ENCODE measurements around the gene MAP4K3. TPM values are rescaled to one million over a fixed set of nuclear protein-coding genes. Genes with fewer than 3 reads are reported as not detected.

Gene MAP4K3
- total RNA-seq, 1 donor from 2014 or later = 63.6 TPM

DNA sequence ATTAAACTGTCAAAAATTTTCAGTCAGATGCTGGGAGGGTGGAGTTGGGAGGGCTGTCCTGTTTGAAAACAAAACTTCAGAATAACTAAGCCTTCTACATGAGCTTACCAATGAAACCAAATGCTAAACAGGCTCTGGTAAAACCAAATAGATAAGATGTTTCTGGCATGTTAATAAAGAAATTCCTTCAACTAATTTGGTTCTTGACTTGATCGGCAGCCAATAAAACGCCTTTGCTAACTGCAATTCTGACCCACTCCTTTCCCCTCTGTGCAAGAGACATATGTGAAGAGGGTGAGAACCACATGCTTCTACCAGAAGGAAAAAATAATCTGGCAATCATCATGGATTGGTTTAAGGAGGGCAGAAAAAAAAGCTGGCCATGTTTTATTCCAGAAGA, 20.9 kb downstream of the MAP4K3 start:
- TF ChIP-seq, protein P1, sequence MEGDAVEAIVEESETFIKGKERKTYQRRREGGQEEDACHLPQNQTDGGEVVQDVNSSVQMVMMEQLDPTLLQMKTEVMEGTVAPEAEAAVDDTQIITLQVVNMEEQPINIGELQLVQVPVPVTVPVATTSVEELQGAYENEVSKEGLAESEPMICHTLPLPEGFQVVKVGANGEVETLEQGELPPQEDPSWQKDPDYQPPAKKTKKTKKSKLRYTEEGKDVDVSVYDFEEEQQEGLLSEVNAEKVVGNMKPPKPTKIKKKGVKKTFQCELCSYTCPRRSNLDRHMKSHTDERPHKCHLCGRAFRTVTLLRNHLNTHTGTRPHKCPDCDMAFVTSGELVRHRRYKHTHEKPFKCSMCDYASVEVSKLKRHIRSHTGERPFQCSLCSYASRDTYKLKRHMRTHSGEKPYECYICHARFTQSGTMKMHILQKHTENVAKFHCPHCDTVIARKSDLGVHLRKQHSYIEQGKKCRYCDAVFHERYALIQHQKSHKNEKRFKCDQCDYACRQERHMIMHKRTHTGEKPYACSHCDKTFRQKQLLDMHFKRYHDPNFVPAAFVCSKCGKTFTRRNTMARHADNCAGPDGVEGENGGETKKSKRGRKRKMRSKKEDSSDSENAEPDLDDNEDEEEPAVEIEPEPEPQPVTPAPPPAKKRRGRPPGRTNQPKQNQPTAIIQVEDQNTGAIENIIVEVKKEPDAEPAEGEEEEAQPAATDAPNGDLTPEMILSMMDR (IDR thresholded peaks at IDR 0.05; ENCODE audit: unreplicated experiment) = no peak
- Mint-ChIP-seq H3K36me3 (ENCODE audit: insufficient read depth) (no peaks in the 10 kb centered on the region), H3K4me1 (ENCODE audit: low read depth) (peaks cover 15% of the 10 kb centered on the region), H3K9me3 (ENCODE audit: low read depth) (no peaks in the 10 kb centered on the region), H3K4me3 (ENCODE audit: low read depth) (no peak overlapping the region), H3K27ac (no peak overlapping the region), H3K27me3 (no peaks in the 10 kb centered on the region)
- no peak for DNase-seq (ENCODE audit: low spot score, unreplicated experiment)

DNA sequence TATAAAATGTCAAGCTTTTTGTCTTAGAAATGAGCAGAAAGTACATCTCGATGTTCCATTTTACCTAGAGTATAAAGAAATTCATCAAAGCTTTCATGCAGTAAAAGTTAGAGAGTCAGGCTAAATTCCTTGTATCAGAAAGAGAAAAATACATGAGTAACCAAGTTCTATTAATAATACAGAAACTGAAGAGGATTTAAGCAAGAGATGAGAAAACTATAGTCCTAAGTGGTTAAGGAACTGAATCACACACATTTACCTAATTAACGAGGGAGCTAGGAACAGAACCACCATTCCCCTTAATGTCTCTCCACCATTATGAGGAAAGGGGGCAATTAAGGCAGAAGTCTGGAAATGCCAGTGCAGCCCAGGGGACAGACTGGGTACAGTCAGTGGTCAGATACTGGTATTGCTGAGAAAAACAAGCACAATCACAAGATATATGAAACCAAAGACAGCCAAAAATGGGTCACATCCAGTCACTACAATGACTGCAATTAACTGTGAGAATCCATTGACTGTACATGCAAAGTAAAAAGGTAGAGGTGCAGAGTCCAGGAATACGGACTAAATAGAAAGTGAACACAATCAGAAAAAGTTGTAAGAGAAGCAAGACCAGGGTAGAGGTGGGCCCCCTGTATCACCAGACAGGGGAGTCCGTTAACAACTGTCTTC, 23.9 kb downstream of the MAP4K3 start:
- H3K4me1 Mint-ChIP-seq (ENCODE audit: low read depth) = peaks cover 16% of the 10 kb centered on the region
- no peak overlapping the region for H3K4me3 Mint-ChIP-seq (ENCODE audit: low read depth)
- no peaks in the 10 kb centered on the region for H3K9me3 Mint-ChIP-seq (ENCODE audit: low read depth)
- no peaks in the 10 kb centered on the region for H3K36me3 Mint-ChIP-seq (ENCODE audit: insufficient read depth)
- H3K27me3 Mint-ChIP-seq = no peaks in the 10 kb centered on the region
- DNase-seq (ENCODE audit: low spot score, unreplicated experiment) = no peak
- TF ChIP-seq, protein P1 (IDR thresholded peaks at IDR 0.05; ENCODE audit: unreplicated experiment) = no peak
- H3K27ac Mint-ChIP-seq = no peak overlapping the region

DNA sequence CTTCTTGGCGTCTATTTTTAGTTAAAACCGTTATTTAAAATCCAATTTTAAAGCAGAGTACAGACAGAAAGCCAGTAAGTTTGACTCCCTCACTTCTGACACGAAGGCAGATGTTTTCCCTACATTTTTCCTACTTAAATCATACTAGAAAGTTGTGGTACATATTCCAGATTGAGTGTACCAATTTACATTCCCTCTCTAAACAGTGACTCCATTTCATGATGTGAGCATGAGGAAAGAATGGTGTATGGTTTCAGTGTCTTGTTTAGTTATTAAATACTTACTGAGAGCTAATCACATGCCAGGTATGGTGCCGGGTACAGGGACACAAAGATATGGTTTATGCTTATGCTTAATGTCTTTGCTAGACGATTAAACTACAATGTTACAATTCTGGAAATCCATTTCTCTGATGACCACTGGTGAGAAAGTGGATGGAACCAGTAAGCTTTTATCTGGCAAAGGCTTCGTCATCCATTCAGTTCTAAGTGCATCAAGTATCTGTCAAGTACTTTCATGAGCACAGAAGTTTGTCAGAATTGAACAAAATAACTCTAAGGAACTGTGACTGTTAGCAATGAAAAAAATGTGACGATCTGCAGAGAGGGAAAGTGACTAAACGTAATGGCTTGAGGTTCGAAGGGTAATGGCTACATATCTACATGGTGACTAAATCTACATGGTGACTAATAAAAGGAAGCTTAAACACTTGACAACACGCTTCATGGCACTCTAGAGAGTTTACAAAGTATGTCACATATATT, 25.7 kb downstream of the MAP4K3 start:
- peaks cover 27% of the 10 kb centered on the region for H3K4me1 Mint-ChIP-seq (ENCODE audit: low read depth)
- TF ChIP-seq, protein P1 (IDR thresholded peaks at IDR 0.05; ENCODE audit: unreplicated experiment) = no peak
- no peaks in the 10 kb centered on the region for H3K36me3 Mint-ChIP-seq (ENCODE audit: insufficient read depth)
- no peaks in the 10 kb centered on the region for H3K9me3 Mint-ChIP-seq (ENCODE audit: low read depth)
- no peak for DNase-seq (ENCODE audit: low spot score, unreplicated experiment)
- H3K4me3 Mint-ChIP-seq (ENCODE audit: low read depth) = no peak overlapping the region
- H3K27ac Mint-ChIP-seq = no peak overlapping the region
- no peaks in the 10 kb centered on the region for H3K27me3 Mint-ChIP-seq

DNA sequence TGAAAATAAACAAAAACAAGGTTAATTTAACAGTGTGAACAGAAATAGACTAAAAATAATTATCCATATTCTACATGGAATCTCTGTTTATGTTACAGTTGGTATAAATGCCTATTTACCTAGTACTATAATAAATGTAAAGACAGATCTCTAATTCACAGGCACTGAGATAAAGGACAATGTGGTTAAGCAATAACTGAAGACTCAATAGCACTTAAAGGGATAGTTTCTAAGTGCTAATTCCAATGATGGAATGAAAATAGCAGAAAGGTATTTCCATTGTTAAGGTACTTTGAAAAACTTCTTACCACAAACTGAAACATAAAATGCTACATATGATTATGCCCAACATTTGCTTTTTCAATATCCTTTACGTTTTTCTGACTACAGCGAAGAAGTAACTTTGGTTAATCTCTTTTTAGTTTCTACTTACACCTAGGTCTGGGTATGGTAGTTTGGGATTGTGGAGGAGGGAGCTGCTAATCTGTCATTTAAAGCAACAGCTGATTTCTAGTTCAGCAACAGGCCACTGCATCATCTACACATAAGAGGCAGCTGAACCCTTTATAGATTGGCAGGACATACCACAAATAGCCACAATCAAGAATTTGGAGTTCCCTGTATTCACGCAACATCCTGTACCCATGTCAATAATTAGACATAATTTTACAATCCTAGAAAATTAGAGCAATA, 27.2 kb downstream of the MAP4K3 start:
- H3K27ac Mint-ChIP-seq = peak overlapping the region; percentile 67
- H3K36me3 Mint-ChIP-seq (ENCODE audit: insufficient read depth) = no peaks in the 10 kb centered on the region
- no peaks in the 10 kb centered on the region for H3K27me3 Mint-ChIP-seq
- DNase-seq (ENCODE audit: low spot score, unreplicated experiment) = no peak
- H3K4me3 Mint-ChIP-seq (ENCODE audit: low read depth) = no peak overlapping the region
- peaks cover 33% of the 10 kb centered on the region for H3K4me1 Mint-ChIP-seq (ENCODE audit: low read depth)
- no peaks in the 10 kb centered on the region for H3K9me3 Mint-ChIP-seq (ENCODE audit: low read depth)
- TF ChIP-seq, protein P1 (IDR thresholded peaks at IDR 0.05; ENCODE audit: unreplicated experiment) = no peak

DNA sequence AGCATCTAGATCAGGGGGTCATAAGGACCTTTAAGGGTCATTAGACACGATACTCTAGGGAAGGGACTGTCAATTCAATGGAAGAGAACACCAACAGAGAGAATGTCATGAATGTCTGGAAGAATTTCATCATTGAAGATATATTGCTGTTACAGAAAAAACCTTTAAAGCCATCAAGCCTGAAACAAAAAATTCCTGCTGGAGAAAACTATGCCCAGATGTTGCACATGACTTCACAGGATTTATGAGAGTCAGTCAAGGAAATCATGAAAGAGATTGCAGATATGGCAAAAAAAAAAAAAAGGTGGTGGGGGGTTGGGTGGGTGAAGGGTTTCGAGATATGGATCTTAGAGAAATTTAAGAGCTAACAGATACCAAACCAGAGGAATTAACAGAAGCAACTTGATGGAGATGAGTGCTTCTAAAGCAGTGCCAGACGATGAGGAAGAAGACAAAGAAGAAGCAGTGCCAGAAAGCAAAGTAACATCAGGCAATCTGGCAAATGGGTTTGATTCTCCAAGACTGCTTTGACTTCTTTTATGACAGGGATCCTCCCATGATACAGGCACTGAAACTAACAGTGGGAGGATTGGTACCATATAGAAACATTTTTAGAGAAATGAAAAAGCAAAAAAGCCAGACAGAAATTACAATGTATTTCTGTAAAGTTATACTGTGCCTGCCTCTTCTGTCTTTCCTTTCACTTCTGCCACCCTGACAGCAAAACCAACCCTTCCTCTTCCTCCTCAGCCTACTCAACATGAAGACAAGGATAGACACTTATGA, 28.5 kb downstream of the MAP4K3 start:
- H3K4me3 Mint-ChIP-seq (ENCODE audit: low read depth) = no peak overlapping the region
- H3K27ac Mint-ChIP-seq = peak overlapping the region; percentile 91
- no peaks in the 10 kb centered on the region for H3K27me3 Mint-ChIP-seq
- peaks cover 33% of the 10 kb centered on the region for H3K4me1 Mint-ChIP-seq (ENCODE audit: low read depth)
- no peak for DNase-seq (ENCODE audit: low spot score, unreplicated experiment)
- TF ChIP-seq, protein P1 (IDR thresholded peaks at IDR 0.05; ENCODE audit: unreplicated experiment) = no peak
- no peaks in the 10 kb centered on the region for H3K36me3 Mint-ChIP-seq (ENCODE audit: insufficient read depth)
- H3K9me3 Mint-ChIP-seq (ENCODE audit: low read depth) = no peaks in the 10 kb centered on the region

Data from progenitor cell of endocrine pancreas (in vitro differentiated cells).